ENCODE data around the gene TRAF6.

GRCh38 chr11:36509694-36510593 is at the start of gene TRAF6:
- TF ChIP-seq CTCF (optimal IDR thresholded peaks at IDR 0.05 in 1 of 3, IDR thresholded peaks at IDR 0.05 in 1 of 3, conservative IDR thresholded peaks at IDR 0.05 in 1 of 3; ENCODE audit: extremely low read depth in 1 of 3, insufficient read depth in 2 of 3, low read length in 3 of 3) (peak; percentile 70 to 90 (median 88)), EZH2 (IDR thresholded peaks at IDR 0.05; ENCODE audit: low read length) (no peak)

All from keratinocyte (primary cell).